HG03095 (cell line): ENCODE results near the gene BORCS6.
"Not testable (repeated sequence)": the region's sequence is repeated elsewhere in the genome, so short reads cannot be mapped to it uniquely, and the experiment has no call there.

Source experiments
- ATAC-seq: cut with Tn5 transposase; IDR thresholded peaks from one replicate; pipeline ENCODE4 v1.9.1; 2021; ENCODE audit warnings: moderate library complexity; ENCODE audit not compliant: unreplicated experiment

The BORCS6 gene

DNA sequence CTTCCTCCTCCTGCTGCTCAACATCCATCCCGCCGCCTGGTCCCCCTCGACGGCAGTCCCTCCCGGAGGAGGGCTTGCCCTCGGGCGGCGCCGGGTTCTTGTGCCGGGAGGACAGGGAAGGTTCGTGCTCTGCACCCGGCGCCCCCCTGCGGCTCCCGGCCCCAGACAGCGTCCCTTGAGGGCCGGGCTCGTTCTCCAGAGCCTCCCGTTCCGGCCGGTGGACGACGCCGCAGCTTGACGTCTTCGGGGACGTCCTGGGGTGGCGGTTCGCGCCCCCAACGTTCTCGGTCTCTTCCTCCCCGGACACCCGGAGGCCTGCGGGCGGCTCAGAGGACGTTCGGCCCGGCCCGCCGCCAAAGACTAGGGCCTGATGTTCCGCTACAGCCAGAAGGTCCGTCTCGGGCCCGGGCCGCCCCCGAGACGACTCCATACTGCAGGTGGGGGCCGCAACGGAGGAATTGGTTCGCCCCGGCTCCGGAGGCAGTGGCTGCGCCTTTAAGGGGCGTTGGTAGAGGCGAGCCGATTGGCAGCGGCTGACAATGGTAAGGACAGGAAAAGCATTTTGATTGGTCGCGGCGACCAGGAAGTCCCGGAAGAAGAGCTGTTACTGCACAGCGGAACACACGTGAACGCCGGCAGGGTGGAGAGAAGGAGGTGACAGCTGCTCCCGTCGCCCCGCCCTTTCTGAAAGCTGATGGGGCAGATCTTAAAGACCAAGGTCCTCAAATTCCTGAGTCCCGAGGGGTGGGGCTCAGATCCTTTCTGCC, at the start of gene BORCS6:
BORCS6 (minus strand) TSS at position 470 of the 767 bp plus-strand sequence; CDS start at position 430, 40 bp downstream.
- peak; percentile 44 for ATAC-seq

DNA sequence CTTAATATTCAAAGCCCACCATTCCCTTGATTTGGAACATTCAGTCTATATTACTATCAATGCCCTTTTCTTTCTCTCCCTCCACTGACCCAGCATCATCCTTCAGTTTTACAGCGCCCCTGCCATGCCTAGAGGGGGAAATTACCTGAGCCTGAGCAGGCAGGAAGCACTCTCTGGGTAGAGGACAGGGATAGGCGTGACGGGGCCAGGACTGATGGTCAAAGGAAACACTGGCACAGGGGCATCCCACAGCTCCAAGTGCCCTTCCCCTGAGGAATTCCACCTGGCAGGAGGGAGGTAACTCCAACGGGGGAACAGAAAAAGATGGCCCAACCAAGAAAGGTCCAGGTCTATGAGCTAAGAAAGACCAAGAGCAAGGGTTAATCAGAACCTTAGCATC, 47.9 kb upstream of the BORCS6 start:
- ATAC-seq, result no peak

DNA sequence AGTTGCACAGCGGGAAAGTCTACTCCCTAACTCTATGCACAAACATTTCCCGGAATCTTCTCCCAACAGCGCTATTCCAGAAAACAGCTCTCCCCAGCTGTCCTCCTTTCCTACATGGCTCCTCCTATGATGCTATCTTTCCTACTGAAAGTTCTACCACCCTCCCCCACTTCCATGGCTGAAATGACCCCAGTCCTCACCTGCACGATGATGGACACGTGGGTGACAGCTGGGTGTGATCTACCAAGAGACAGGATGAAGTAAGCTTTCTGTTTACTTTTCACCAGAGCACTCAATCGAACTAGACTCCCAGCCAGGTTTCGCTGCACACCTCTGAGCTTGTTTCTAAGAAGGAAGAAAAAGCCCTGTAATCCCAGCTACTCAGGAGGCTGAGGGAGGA, 47.2 kb upstream of the BORCS6 start:
- ATAC-seq, result no peak

DNA sequence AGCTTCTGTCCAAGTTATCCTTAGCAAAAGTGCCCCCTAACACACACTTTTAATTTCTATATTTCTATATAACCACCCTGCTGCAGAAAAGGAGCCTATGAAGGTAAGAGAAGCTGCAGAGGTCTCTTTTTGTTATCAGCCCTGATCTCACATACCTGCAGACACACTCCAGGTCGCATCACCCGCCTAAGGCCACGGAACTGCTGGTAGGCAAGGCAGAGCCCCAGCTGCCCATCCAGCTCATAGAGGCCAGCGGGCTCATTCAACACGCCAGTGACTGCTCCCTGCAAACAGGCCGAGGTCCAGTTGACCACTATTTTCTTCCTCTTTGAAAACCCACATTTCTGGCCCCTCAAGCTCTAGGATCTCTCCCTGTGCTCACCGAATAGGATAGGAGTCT, 45.7 kb upstream of the BORCS6 start:
- ATAC-seq, result no peak

DNA sequence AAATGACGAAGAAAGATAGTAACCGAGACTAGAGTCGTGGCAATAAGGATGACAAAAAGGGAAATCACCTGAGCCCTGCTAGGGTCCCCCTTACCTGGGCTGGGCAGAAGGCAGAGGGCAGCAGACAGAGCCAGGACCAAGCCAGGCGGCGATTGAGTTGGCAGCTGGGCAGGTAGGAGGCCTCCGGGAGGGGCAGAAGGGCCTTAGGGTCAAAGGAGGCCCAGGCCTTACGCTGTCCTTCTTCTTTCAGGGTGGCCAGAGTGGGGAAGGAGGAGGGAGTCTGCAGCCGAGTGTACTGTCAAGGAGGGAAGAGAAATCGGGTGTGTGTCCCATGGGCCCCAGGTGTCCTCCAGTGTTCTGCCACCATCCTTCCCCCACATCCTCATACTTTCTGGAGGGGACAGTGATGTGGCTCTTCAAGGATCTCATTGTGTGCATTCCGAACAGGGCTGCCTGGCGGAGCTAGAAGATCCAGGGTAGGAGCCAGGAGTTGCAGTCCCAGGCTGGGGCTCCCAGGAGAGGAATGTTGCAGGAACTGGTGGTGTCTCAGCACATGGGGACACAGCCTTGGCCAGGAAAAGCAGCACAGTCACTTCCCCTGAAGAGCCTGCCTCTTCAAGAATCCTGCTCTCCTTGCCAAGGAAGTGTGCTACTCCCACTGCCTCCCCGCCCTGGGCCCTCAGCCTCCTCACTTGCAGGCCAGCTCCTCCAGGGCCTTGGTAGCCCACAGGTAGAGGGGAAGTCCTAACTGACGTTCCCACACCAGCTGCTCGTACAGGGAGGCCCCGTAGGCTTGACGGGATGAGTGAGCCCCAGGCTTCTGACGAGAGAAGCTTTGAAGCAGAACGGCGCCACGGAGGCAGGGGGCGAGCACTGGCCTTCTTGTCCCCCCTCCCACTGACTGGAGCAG, 44.6 kb upstream of the BORCS6 start:
- ATAC-seq, result no peak

DNA sequence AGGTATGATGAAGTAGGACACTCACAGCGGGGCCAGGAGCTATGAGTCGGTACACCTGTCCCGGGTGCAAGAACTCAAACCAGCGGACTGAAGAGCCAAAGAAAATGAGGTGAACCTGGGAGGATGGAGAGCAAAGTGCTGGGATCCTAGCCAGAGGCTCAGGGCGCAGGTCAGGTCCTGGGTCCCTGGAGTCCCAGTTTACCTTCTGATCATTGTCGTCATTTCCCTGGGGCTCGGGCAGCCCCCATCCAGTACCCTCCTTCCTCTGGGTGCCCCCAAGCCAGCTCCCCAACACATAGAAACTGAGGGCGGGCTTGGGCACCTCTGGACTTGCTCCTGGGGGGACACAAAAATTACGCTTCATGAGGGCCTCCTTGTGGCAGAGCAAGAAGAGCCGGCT, 41.7 kb upstream of the BORCS6 start:
- no peak for ATAC-seq

DNA sequence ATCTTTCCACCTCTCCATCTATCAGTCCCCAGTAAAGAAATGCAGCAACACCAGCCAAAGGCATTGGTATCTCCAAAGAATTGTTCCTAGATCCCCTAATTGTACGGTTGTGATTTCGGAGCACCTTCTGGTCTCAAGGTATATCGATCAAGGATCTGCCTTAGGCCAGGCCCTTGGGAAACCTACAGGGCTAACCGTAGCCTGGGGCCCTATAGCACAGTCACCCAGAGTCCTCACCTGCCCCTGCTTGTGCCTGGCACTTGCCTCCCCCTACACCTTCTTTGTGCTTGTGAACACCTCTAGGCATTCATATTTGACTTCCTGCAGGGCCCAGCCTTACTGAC, 37.2 kb upstream of the BORCS6 start:
- ATAC-seq, result no peak

DNA sequence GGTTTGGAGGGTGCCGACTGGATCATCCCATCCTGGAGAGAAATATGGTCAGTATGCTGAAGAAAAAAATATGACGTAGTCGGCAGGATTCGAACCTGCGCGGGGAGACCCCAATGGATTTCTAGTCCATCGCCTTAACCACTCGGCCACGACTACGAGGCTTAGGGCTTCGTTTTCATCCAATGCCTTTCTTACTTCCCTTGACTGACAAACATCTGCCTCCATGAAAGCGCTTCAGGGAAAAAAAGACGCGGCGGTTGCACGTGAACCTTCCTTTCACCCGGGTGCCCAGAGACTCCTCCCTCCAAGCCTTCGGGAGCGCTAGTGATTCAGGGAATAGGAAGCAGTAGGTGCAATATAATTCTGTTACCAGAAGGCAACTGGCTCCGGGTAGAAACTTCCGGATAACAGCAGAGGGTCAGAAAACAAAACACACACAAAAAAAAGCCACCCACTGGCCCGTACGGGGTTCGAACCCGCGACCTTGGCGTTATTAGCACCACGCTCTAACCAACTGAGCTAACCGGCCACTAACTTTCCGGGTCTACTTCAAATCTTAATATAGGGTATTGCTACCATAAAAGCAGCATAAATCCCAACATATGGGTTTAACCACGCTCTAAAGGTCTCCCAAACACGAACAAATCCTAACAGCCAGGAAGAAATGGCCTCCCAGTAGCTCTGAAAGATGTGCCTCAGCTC, 36.7 kb upstream of the BORCS6 start:
- no peak for ATAC-seq

DNA sequence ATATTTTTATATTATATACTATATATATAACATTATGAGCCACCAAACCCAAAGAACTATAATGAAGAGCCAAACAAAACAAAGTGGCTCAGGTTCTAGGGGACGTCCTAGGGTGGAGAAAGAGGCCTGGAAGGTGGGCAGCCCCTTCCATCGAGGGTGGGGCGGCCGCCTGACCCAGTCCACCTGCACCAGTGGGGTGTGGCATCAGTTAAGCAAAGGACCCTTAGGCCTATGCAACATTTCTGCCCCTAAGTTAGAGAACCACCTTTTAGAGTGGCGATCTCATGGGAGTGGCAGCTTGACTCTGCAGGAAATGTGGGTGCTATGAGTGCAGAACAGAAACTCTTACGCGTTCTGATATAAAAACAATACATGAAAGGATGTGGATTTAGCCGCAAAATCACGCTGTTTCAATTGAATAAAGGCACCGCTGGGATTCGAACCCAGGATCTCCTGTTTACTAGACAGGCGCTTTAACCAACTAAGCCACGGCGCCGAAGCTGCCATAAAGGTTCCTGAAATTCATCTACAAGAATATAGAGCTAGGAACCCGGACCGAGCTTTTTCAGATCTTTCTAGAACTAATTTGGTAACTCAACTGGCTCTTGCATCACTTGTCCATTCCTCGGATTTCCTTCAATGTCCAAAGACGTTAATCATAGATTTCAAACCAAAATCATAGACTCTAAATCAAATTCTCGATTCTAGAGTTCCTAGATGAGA, 36.0 kb upstream of the BORCS6 start:
- ATAC-seq, result no peak

DNA sequence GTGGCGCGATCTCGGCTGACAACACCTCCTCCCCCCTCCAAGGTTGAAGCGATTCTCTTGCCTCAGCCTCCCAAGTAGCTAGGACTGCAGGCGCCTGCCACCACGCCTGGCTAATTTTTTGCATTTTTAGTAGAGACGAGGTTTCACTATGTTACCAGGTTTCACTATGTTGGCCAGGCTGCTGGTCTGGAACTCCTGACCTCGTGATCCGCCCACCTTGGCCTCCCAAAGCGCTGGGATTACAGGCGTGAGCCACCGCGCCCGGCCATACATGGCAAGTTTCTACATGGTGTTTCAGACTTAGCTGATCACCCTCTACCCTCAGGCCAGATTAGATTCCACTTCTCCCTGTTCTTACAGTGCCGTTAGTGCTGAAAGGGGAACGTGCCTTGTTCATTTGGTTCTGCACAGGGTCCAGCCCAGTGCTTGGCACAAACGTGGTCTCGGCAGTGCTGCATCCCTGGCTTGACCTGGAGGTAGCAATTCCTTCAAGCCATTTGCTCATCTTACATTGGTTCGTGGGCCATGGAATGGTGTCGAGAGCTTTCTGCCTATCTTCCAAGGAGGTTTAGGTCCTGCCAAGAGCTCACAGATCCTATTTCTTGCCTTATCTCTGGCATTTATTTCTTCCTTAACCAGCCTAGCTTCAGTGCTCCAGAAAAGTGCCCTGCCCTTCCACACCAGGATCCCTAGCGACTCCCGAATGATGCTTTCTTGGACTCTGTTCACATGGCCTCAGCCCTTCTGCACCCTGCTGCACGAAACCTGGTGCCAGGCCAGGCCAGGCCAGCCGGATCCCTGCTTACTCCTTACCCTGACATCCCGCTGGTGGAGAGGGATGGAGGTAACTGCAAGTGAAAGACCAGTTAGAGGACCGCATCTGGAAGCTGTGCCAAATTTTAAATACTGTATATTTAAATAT, 35.2 kb upstream of the BORCS6 start:
- ATAC-seq, result no peak

DNA sequence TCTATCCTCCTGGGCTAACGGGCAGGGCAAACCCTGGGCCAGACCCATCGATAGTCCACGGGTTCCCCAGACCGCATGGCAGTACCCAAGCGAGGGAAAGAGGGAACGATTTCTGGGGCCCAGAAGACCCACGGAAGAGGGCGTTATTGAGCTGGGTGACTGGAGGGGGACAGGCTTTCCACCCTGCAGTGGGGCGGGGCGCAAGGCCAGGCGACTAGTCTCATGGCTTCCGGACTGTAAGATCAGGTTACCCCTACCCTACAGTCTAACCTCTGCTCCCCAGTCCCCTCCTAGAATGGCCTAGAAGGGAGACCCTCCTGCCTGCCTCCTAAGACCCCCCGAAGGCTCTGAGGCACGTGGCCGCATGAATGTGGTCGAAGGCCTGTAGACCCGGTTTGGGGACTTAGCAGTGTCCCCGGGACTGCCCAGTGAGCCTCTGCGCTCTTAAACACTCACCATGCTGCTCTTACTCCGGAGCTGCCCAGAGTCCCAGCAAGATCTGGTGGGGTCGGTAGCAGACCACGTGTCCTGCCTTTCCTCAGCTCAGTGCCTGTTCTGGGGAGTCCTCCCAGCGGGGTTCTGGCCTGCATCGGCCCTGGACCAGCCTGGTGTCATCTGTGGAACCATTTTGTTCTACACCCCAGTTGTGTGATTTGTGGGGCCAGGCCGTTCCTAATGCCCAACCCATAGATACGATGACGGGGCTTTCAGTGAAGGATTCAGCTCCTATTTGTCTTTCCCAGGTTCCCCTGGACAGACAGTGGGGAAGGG, 33.6 kb upstream of the BORCS6 start:
- no peak for ATAC-seq

DNA sequence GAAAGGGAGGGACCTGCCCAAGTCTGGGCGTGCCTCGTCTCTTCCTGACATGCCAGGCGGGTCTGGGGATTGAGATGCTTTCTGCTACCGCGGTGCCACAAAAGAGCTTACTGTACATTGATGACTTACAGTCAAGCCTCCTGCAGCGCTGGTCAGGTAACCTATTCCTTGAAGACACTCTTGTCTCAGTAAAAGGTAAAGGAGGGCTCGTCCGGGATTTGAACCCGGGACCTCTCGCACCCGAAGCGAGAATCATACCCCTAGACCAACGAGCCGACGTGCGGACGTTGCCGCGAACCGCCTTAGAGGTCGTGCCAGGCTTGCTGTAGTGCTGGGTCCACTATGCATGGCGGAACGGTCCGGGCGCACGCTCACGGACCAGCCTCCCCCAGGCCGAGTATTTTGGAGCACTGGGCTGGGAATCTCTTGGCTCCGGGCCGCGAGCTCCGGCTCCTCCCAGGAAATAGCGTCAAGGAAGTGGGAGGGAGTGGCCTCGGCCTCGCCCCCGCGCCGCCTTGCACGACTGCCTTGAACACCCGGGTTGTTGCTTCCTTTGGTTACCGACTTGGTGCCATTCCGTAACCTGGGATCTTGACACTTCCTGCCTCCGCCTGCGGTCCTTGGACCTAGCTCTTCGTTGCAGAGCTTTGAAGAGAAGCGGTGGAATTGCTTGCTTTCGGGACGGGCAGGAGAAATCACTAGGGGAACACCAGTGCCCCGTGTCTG, 32.8 kb upstream of the BORCS6 start:
- ATAC-seq, result peak; percentile 28

DNA sequence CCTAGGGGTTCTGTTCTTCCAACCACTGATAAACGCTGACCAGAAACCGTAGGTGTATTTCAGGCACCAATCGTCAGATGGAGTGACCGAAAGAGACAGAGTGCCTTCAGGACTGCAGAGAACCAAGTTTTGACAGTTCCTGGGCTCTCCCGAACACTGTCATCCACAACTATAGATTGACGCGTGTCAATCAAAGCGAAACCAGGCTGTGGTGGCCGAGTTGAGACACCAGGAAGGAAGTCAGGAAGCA, 32.3 kb upstream of the BORCS6 start:
- ATAC-seq, result no peak

DNA sequence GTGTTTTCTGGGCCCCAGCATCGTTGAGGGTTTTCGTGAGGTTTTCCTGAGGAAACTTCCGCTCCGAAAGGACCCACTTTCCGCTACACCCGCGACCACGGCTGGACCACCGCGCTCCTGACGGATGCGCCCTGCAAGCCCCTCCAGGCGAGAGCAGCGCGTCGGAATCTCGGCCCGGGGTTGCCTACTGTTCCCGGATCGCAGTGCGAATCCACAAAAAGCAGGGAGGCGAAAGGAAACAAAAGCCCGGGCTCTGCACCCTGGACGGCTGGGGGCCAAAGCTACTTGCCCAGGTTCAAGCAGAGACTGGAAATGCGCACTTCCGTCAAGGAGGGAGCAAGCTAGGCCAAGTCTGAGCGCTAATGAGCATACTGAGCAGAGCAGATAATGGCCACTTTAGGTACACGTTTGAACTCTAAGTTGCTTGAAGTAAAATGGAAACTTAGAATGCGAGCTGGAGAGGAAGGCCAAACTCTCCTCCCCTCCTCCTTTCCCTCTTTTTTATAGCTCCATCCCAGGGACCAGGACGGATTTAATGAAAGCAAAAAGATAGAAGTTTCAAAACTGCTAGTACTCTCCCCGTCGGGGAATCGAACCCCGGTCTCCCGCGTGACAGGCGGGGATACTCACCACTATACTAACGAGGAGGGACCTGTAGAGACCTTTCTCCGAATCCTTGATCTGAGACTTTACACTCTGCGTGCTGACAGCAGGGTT, 31.8 kb upstream of the BORCS6 start:
- ATAC-seq, result peak; percentile 26

DNA sequence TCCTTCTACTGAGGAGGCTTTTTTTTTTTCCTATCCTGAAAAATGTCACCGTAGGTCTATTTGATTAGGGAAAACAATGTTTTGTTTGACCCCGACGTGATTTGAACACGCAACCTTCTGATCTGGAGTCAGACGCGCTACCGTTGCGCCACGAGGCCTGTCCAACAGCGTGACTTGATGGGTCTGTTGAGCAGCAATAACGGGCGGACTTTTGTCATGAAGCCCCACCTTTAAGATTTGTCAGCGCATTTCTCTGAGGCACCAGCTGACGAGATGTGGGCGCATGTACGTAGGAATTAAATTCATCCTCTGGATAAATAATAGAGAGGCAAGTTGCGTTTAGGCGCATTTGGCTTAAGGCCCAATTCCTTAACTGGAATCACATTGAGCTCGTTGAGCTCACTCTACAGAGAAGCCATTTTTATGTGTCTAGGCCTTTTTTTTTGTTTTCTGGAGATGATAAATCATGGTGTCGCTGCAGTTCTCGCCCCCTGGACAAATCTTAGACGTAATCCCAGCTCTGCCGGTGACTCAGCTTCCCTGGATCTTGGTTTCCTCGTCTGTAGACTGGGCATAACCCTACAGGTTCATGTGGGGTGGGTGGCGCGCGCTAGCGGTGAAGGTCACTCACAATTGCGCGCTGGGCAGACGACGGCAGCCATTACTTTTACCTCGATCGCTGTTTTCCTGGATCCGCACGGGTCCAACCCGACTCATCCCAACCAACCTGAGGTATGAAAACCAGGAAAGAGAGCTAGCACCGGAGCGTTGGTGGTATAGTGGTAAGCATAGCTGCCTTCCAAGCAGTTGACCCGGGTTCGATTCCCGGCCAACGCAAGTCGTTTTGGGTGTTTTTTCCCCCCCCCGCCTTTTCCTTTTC, 31.0 kb upstream of the BORCS6 start:
- no peak for ATAC-seq

DNA sequence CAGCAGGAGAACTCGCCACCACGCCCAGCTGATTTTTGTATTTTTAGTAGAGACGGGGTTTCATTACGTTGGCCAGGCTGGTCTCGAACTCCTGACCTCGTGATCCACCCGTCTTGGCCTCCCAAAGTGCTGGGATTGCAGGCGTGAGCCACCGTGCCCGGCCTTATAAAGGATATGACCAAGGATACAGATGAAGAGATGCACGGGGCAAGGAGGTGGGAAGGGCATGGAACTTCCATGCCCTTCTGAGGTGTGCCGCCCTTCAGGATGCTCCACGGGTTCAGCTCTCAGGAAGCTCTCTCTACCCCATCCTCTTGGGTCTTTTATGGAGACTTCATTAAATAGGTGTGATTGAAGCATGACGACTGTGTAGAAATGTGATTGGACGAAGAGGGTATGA, 24.0 kb upstream of the BORCS6 start:
- ATAC-seq, result not testable (repeated sequence)
